Suppressor macrophage treated with lipopolysaccharide for 4 hours (primary cell): Measurements from ENCODE around the gene IZUMO2.
"Not testable (repeated sequence)": the region's sequence is repeated elsewhere in the genome, so short reads cannot be mapped to it uniquely, and the experiment has no call there.

Experiments used
- DNase-seq: peaks from one replicate; pipeline ENCODE4 v3.0.0-alpha.2; 2020

IZUMO2 gene

GRCh38 chr19:50134777-50135719 is 28.0 kb downstream of the IZUMO2 start:
- not testable (repeated sequence) for DNase-seq

GRCh38 chr19:50133518-50134492 is 29.3 kb downstream of the IZUMO2 start:
- not testable (repeated sequence) for DNase-seq

- DNase-seq: not testable (repeated sequence)
Observed at GRCh38 chr19:50104012-50104411, 59.1 kb downstream of the IZUMO2 start.

- not testable (repeated sequence) for DNase-seq
Observed at GRCh38 chr19:50103405-50103804, 59.7 kb downstream of the IZUMO2 start.
